ENCODE measurements around the gene MGLL. TPM values are rescaled to one million over a fixed set of nuclear protein-coding genes. Genes with fewer than 3 reads are reported as not detected.

MGLL gene
- total RNA-seq, 2 donors from 2014 or later = 123 to 200 TPM

- Histone ChIP-seq H3K4me3 (no peak overlapping the region), H3K27me3 (no peaks in the 10 kb centered on the region), H3K9ac (ENCODE audit: low read depth in 2 of 2, low read length in 2 of 2) (peak overlapping the region in 1 of 2 donors; percentile 13), H3K36me3 (peaks cover 3% of the 10 kb centered on the region), H3K4me1 (peaks cover 20% of the 10 kb centered on the region), H3K9me3 (no peaks in the 10 kb centered on the region), H3K27ac (peak overlapping the region; percentile 90)
- intact Hi-C loops (cut with DNase I) = no loop called here
- no peak for TF ChIP-seq CTCF (IDR thresholded peaks at IDR 0.05)
- no peak for DNase-seq
Measured at GRCh38 chr3:127814325-127814781, 8.0 kb downstream of the MGLL start.

GRCh38 chr3:127812151-127812550, 10.2 kb downstream of the MGLL start:
- H3K27me3 ChIP-seq = no peaks in the 10 kb centered on the region
- no peak overlapping the region for H3K27ac ChIP-seq
- peaks cover 9% of the 10 kb centered on the region for H3K4me1 ChIP-seq
- H3K4me3 ChIP-seq = no peak overlapping the region
- H3K36me3 ChIP-seq = no peaks in the 10 kb centered on the region
- DNase-seq = no peak
- no peak for TF ChIP-seq CTCF (IDR thresholded peaks at IDR 0.05)
- H3K9ac ChIP-seq (ENCODE audit: low read depth in 2 of 2, low read length in 2 of 2) = no peak overlapping the region
- H3K9me3 ChIP-seq = no peaks in the 10 kb centered on the region
- intact Hi-C loops (cut with DNase I) = no loop called here

GRCh38 chr3:127811717-127812116, 10.6 kb downstream of the MGLL start:
- H3K9ac ChIP-seq (ENCODE audit: low read depth in 2 of 2, low read length in 2 of 2) = no peak overlapping the region
- intact Hi-C loops (cut with DNase I) = no loop called here
- H3K9me3 ChIP-seq = no peaks in the 10 kb centered on the region
- no peak for TF ChIP-seq CTCF (IDR thresholded peaks at IDR 0.05)
- peaks cover 5% of the 10 kb centered on the region for H3K4me1 ChIP-seq
- no peak for DNase-seq
- no peaks in the 10 kb centered on the region for H3K27me3 ChIP-seq
- H3K4me3 ChIP-seq = no peak overlapping the region
- H3K36me3 ChIP-seq = no peaks in the 10 kb centered on the region
- no peak overlapping the region for H3K27ac ChIP-seq

GRCh38 chr3:127809611-127810010, 12.7 kb downstream of the MGLL start:
- Histone ChIP-seq H3K36me3 (peaks cover 2% of the 10 kb centered on the region), H3K4me1 (no peaks in the 10 kb centered on the region), H3K27ac (no peak overlapping the region), H3K9ac (ENCODE audit: low read depth in 2 of 2, low read length in 2 of 2) (no peak overlapping the region), H3K9me3 (no peaks in the 10 kb centered on the region), H3K27me3 (no peaks in the 10 kb centered on the region), H3K4me3 (no peak overlapping the region)
- DNase-seq = no peak
- intact Hi-C loops (cut with DNase I) = no loop called here
- no peak for TF ChIP-seq CTCF (IDR thresholded peaks at IDR 0.05)

GRCh38 chr3:127809211-127809610, 13.1 kb downstream of the MGLL start:
- TF ChIP-seq CTCF (IDR thresholded peaks at IDR 0.05) = no peak
- H3K4me1 ChIP-seq = no peaks in the 10 kb centered on the region
- DNase-seq = no peak
- intact Hi-C loops (cut with DNase I) = no loop called here
- no peaks in the 10 kb centered on the region for H3K27me3 ChIP-seq
- H3K9ac ChIP-seq (ENCODE audit: low read depth in 2 of 2, low read length in 2 of 2) = no peak overlapping the region
- H3K27ac ChIP-seq = no peak overlapping the region
- H3K9me3 ChIP-seq = no peaks in the 10 kb centered on the region
- H3K4me3 ChIP-seq = no peak overlapping the region
- H3K36me3 ChIP-seq = peaks cover 4% of the 10 kb centered on the region

GRCh38 chr3:127808197-127808596, 14.1 kb downstream of the MGLL start:
- no peak for DNase-seq
- TF ChIP-seq CTCF (IDR thresholded peaks at IDR 0.05) = no peak
- Histone ChIP-seq H3K4me3 (no peak overlapping the region), H3K27ac (no peak overlapping the region), H3K27me3 (no peaks in the 10 kb centered on the region), H3K36me3 (peaks cover 4% of the 10 kb centered on the region), H3K9me3 (no peaks in the 10 kb centered on the region), H3K9ac (ENCODE audit: low read depth in 2 of 2, low read length in 2 of 2) (no peak overlapping the region), H3K4me1 (no peaks in the 10 kb centered on the region)
- intact Hi-C loops (cut with DNase I) = no loop called here
